NCI-H69 (cell line): ENCODE results near the gene SLC35E2B.

Experiments
- DNase-seq: peaks from one replicate; lab custom pipeline; 2025; lab: John Stamatoyannopoulos, UW

Gene SLC35E2B

GRCh38 chr1:1609822-1610485 is 82.6 kb downstream of the SLC35E2B start:
- DNase-seq = no peak
